ENCODE results near the gene APRT.
"Not testable (repeated sequence)": the region's sequence is repeated elsewhere in the genome, so short reads cannot be mapped to it uniquely, and the experiment has no call there.

Gene APRT

GRCh38 chr16:88788749-88789148 lies 23.0 kb downstream of the APRT start:
- not testable (repeated sequence) for DNase-seq (ENCODE audit: low read depth in 2 of 2)

- no peak for DNase-seq (ENCODE audit: low read depth in 2 of 2)
Observed at GRCh38 chr16:88787579-88788314, 24.0 kb downstream of the APRT start.

- DNase-seq (ENCODE audit: low read depth in 2 of 2) = no peak
Observed at GRCh38 chr16:88785106-88785924, 26.4 kb downstream of the APRT start, which contains the start of gene PIEZO1. Gene PIEZO1 (minus strand): TSS chr16:88785220. CDS start chr16:88784964, 256 bp downstream.

GRCh38 chr16:88784856-88785105 lies 26.9 kb downstream of the APRT start:
- DNase-seq (ENCODE audit: low read depth in 2 of 2) = no peak

GRCh38 chr16:88784074-88784855 lies 27.5 kb downstream of the APRT start:
- DNase-seq (ENCODE audit: low read depth in 2 of 2) = peak in 1 of 2 experiments; percentile 49

GRCh38 chr16:88783391-88784073 lies 28.2 kb downstream of the APRT start:
- DNase-seq (ENCODE audit: low read depth in 2 of 2) = no peak

- no peak for DNase-seq (ENCODE audit: low read depth in 2 of 2)
Observed at GRCh38 chr16:88782454-88783390, 29.0 kb downstream of the APRT start.

- DNase-seq (ENCODE audit: low read depth in 2 of 2) = no peak
Observed at GRCh38 chr16:88781140-88782077, 30.3 kb downstream of the APRT start.

- no peak for DNase-seq (ENCODE audit: low read depth in 2 of 2)
Observed at GRCh38 chr16:88780142-88781062, 31.3 kb downstream of the APRT start.

GRCh38 chr16:88779406-88780141 lies 32.2 kb downstream of the APRT start:
- DNase-seq (ENCODE audit: low read depth in 2 of 2) = no peak

GRCh38 chr16:88778541-88779065 lies 33.1 kb downstream of the APRT start:
- DNase-seq (ENCODE audit: low read depth in 2 of 2) = no peak

- DNase-seq (ENCODE audit: low read depth in 2 of 2) = no peak
Observed at GRCh38 chr16:88778271-88778525, 33.5 kb downstream of the APRT start.

- DNase-seq (ENCODE audit: low read depth in 2 of 2) = no peak
Observed at GRCh38 chr16:88777471-88778270, 34.1 kb downstream of the APRT start.

- DNase-seq (ENCODE audit: low read depth in 2 of 2) = no peak
Observed at GRCh38 chr16:88775825-88776224, 35.9 kb downstream of the APRT start.

GRCh38 chr16:88774544-88775393 lies 37.0 kb downstream of the APRT start:
- no peak for DNase-seq (ENCODE audit: low read depth in 2 of 2)

- DNase-seq (ENCODE audit: low read depth in 2 of 2) = no peak
Observed at GRCh38 chr16:88773812-88774291, 37.9 kb downstream of the APRT start.
